Panc1 (cell line): ENCODE measurements around the gene GRIK4. TPM values are rescaled to one million over a fixed set of nuclear protein-coding genes. Genes with fewer than 3 reads are reported as not detected.
A peak's percentile ranks its signal among the peaks of the same experiment; 100 is the strongest.

Source experiments
- ATAC-seq: fragments of 200-7000 bp; cut with Tn5 transposase; 2 replicates; pipeline ENCODE4 v1.9.1; 2020; ENCODE audit warnings: mild to moderate bottlenecking, moderate library complexity
- BruUV-seq: library from RNA; stranded (reverse); fragments of 400-500 nt; replicated peaks from 2 replicates; lab custom pipeline; 2021; lab: Mats Ljungman, UMichigan
- CTCF ChIA-PET: fragments of 300-600 bp; sonication (Branson Sonifier 250); formaldehyde crosslinking; loops from one replicate; lab custom pipeline; 2022; ENCODE audit warnings: antibody characterized with exemption; lab: Charles Lee
- POLR2A ChIA-PET: fragments of 300-600 bp; sonication (Branson Sonifier 250); formaldehyde crosslinking; loops from one replicate; lab custom pipeline; 2022; ENCODE audit warnings: antibody characterized with exemption; lab: Charles Lee
- DNase-seq: peaks from one replicate; pipeline ENCODE4 v3.0.0-alpha.2; 2010; ENCODE audit warnings: low read depth, low spot score
- H3K27ac ChIP-seq: 2 replicates; pipeline ENCODE4 v1.5.1; 2011; ENCODE audit warnings: mild to moderate bottlenecking, low read length, inconsistent platforms
- H3K27me3 ChIP-seq: fragments of 200-500 bp; sonication (Bioruptor generic); 2 replicates; pipeline ENCODE4 v1.6.0; 2014; ENCODE audit warnings: low read length, inconsistent platforms; ENCODE audit not compliant: control insufficient read depth, insufficient read depth
- H3K36me3 ChIP-seq: fragments of 200-500 bp; sonication (Bioruptor generic); 2 replicates; pipeline ENCODE4 v1.5.1; 2014; ENCODE audit warnings: inconsistent platforms, mild to moderate bottlenecking, low read length, moderate library complexity; ENCODE audit not compliant: control insufficient read depth, insufficient read depth
- H3K4me1 ChIP-seq: 2 replicates; pipeline ENCODE4 v1.5.1; 2011; ENCODE audit warnings: inconsistent platforms, mild to moderate bottlenecking, low read length, moderate library complexity; ENCODE audit not compliant: control insufficient read depth, insufficient read depth
- H3K4me3 ChIP-seq, 2 experiments: 2 replicates each; pipeline ENCODE4 v1.5.1; 2011 to 2012; ENCODE audit warnings: low read depth in 2 of 2, low read length in 2 of 2, mild to moderate bottlenecking in 2 of 2, inconsistent platforms in 1 of 2, moderate library complexity in 1 of 2
- H3K9me3 ChIP-seq: fragments of 200-500 bp; sonication (Bioruptor generic); 2 replicates; pipeline ENCODE4 v1.5.1; 2014; ENCODE audit warnings: low read depth, mild to moderate bottlenecking, inconsistent platforms, low read length, moderate library complexity; ENCODE audit not compliant: control insufficient read depth, insufficient read depth
- CTCF ChIP-seq: fragments of 450-650 bp; IDR thresholded peaks from 2 replicates; pipeline ENCODE4 v1.5.1; 2017; ENCODE audit warnings: mild to moderate bottlenecking
- POLR2AphosphoS5 ChIP-seq: IDR thresholded peaks from 2 replicates; pipeline ENCODE4 v1.6.1; 2012; ENCODE audit warnings: mild to moderate bottlenecking, low read depth, low read length, moderate library complexity
- REST ChIP-seq, 2 experiments: IDR thresholded peaks; 2 replicates each; pipeline ENCODE4 v1.6.1; 2011 to 2012; ENCODE audit warnings: low read depth in 2 of 2, control low read depth in 1 of 2, low read length in 1 of 2, mild to moderate bottlenecking in 1 of 2, moderate library complexity in 1 of 2; ENCODE audit not compliant: insufficient read depth in 1 of 2
- SIN3A ChIP-seq: IDR thresholded peaks from 2 replicates; pipeline ENCODE4 v1.6.1; 2012; ENCODE audit warnings: low read depth, mild to moderate bottlenecking, low read length, moderate library complexity, borderline replicate concordance; ENCODE audit not compliant: insufficient read depth
- TCF7L2 ChIP-seq: IDR thresholded peaks from 2 replicates; pipeline ENCODE4 v1.6.1; 2011; ENCODE audit warnings: mild to moderate bottlenecking, low read depth, low read length, inconsistent platforms
- in situ Hi-C: cut with HindIII; loops from 2 replicates; pipeline ENCODE4 v1.10.0; 2016; ENCODE audit warnings: low sequenced_read_pairs, low pct_unique_long_range_greater_than_20kb
- intact Hi-C: fragments of 100-400 bp; cut with micrococcal nuclease; formaldehyde crosslinking; loops from one replicate; pipeline ENCODE4 v1.10.0; 2022; ENCODE audit not compliant: unreplicated experiment
- total RNA-seq: library from RNA; stranded (reverse); gene quantifications from one replicate; pipeline ENCODE4 v1.2.1, GENCODE V29; 2021; ENCODE audit not compliant: unreplicated experiment

The GRIK4 gene
- total RNA-seq, 1 experiment from 2014 or later = 0.62 TPM

GRCh38 chr11:120867988-120868387 is 356.4 kb downstream of the GRIK4 start:
- TF ChIP-seq REST (IDR thresholded peaks at IDR 0.05; ENCODE audit: insufficient read depth in 1 of 2, low read depth in 2 of 2, low read length in 1 of 2) = no peak
- TF ChIP-seq POLR2AphosphoS5 = no peak
- TF ChIP-seq TCF7L2 = no peak
- no peak for TF ChIP-seq CTCF
- no peak for TF ChIP-seq SIN3A
- Histone ChIP-seq H3K4me3 (no peak overlapping the region), H3K27me3 (peaks cover 9% of the 10 kb centered on the region; the same call in 1 of the 2 replicates), H3K9me3 (no peaks in the 10 kb centered on the region), H3K36me3 (no peaks in the 10 kb centered on the region), H3K27ac (no peak overlapping the region), H3K4me1 (no peaks in the 10 kb centered on the region)
- in situ Hi-C loops (no loop called here), intact Hi-C loops (loop anchor here (2.0 kb wide), 1 partner anchor 61 kb away; no protein-coding TSS in a partner anchor)
- ChIA-PET CTCF (no interaction called here), POLR2A (no interaction called here)
- no TSS peak for BruUV-seq
- ATAC-seq (no peak), DNase-seq (no peak)

GRCh38 chr11:120869097-120869496 is 357.5 kb downstream of the GRIK4 start:
- Histone ChIP-seq H3K27me3 (peaks cover 13% of the 10 kb centered on the region; the same call in 1 of the 2 replicates), H3K9me3 (no peaks in the 10 kb centered on the region), H3K4me1 (no peaks in the 10 kb centered on the region), H3K4me3 (no peak overlapping the region), H3K27ac (no peak overlapping the region), H3K36me3 (no peaks in the 10 kb centered on the region)
- TF ChIP-seq REST (IDR thresholded peaks at IDR 0.05; ENCODE audit: insufficient read depth in 1 of 2, low read depth in 2 of 2, low read length in 1 of 2) = no peak
- TF ChIP-seq TCF7L2 = no peak
- no peak for TF ChIP-seq POLR2AphosphoS5
- TF ChIP-seq CTCF = no peak
- no peak for TF ChIP-seq SIN3A
- intact Hi-C loops = no loop called here
- DNase-seq (no peak), ATAC-seq (0 out of 2 replicates have a peak, but pooled peaks have one; percentile 11)
- ChIA-PET POLR2A (no interaction called here), CTCF (no interaction called here)
- no TSS peak for BruUV-seq
- in situ Hi-C loops = no loop called here
